Measurements from ENCODE around the gene ANKS3.

Gene ANKS3

GRCh38 chr16:4709481-4709880, 24.6 kb downstream of the ANKS3 start:
- DNase-seq (ENCODE audit: low read depth) = no peak
- H3K4me3 ChIP-seq (ENCODE audit: low read depth, low read length) = no peak overlapping the region
- TF ChIP-seq CTCF (IDR thresholded peaks at IDR 0.05; ENCODE audit: insufficient read depth, low read depth, low read length, missing control alignments) = no peak

- no peak for TF ChIP-seq CTCF (IDR thresholded peaks at IDR 0.05; ENCODE audit: insufficient read depth, low read depth, low read length, missing control alignments)
- no peak for DNase-seq (ENCODE audit: low read depth)
- H3K4me3 ChIP-seq (ENCODE audit: low read depth, low read length) = no peak overlapping the region
Observed at GRCh38 chr16:4706871-4707270, 27.2 kb downstream of the ANKS3 start.

GRCh38 chr16:4704913-4705312, 29.2 kb downstream of the ANKS3 start:
- H3K4me3 ChIP-seq (ENCODE audit: low read depth, low read length) = no peak overlapping the region
- TF ChIP-seq CTCF (IDR thresholded peaks at IDR 0.05; ENCODE audit: insufficient read depth, low read depth, low read length, missing control alignments) = no peak
- no peak for DNase-seq (ENCODE audit: low read depth)

- no peak overlapping the region for H3K4me3 ChIP-seq (ENCODE audit: low read depth, low read length)
- no peak for TF ChIP-seq CTCF (IDR thresholded peaks at IDR 0.05; ENCODE audit: insufficient read depth, low read depth, low read length, missing control alignments)
- DNase-seq (ENCODE audit: low read depth) = no peak
Observed at GRCh38 chr16:4704491-4704890, 29.6 kb downstream of the ANKS3 start.

DNA sequence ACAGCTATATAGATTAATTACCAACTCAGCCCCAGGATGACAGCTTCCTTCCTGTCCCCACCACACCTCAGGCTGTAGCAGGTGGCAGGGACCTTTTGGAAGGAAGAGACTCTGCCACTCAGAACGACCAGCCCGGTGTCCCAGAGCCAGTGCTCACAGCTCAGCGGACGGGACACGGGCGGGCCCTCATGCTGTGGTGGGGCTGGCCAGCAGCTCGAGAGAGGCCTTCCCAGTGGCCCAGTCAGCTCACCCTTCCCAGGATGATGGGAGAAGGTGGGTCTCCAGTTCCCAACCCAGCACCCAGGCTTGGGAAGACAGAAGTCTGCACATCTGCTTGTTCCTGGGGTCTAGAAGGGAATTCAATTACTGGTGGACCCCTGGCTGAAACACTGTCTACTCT, 30.2 kb downstream of the ANKS3 start:
- H3K4me3 ChIP-seq (ENCODE audit: low read depth, low read length) = no peak overlapping the region
- TF ChIP-seq CTCF (IDR thresholded peaks at IDR 0.05; ENCODE audit: insufficient read depth, low read depth, low read length, missing control alignments) = no peak
- no peak for DNase-seq (ENCODE audit: low read depth)

DNA sequence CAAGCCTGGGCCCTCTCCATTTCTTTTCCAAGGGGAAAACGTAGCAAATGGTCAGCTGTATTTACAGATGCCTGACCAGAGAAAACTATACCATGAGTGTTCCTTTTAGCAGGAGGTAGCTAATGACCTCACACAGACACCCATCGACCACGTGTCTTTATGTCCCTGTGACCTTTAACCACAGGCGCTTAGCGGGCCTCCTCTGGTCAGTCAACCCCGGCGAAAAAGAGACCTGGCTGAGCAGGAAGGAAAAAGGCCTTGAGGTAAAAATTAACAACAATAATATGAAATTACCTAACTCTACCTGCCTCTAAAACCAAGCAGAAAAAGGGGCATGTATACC, 31.6 kb downstream of the ANKS3 start:
- H3K4me3 ChIP-seq (ENCODE audit: low read depth, low read length) = no peak overlapping the region
- no peak for TF ChIP-seq CTCF (IDR thresholded peaks at IDR 0.05; ENCODE audit: insufficient read depth, low read depth, low read length, missing control alignments)
- no peak for DNase-seq (ENCODE audit: low read depth)

GRCh38 chr16:4701791-4702465, 32.1 kb downstream of the ANKS3 start:
- DNase-seq (ENCODE audit: low read depth) = no peak
- TF ChIP-seq CTCF (IDR thresholded peaks at IDR 0.05; ENCODE audit: insufficient read depth, low read depth, low read length, missing control alignments) = no peak
- no peak overlapping the region for H3K4me3 ChIP-seq (ENCODE audit: low read depth, low read length)
